Lower lobe of right lung (tissue), 2 donors: Measurements from ENCODE around the gene CACNA1F. TPM values are rescaled to one million over a fixed set of nuclear protein-coding genes. Genes with fewer than 3 reads are reported as not detected.

ENCODE experiments used
- ATAC-seq, 2 donors: fragments of 200-7000 bp; cut with Tn5 transposase; one replicate each; pipeline ENCODE4 v1.9.1; 2020 to 2022; ENCODE audit warnings: mild to moderate bottlenecking in 2 of 2, moderate library complexity in 2 of 2
- DNase-seq: peaks from one replicate; pipeline ENCODE4 v3.0.0-alpha.2; 2020
- H3K27ac ChIP-seq: fragments of 200-600 bp; one replicate; pipeline ENCODE4 v1.8.0; 2022
- H3K27me3 ChIP-seq: fragments of 200-600 bp; one replicate; pipeline ENCODE4 v1.8.0; 2022; ENCODE audit warnings: low read depth
- H3K36me3 ChIP-seq: fragments of 200-600 bp; one replicate; pipeline ENCODE4 v1.8.0; 2022; ENCODE audit warnings: mild to moderate bottlenecking
- H3K4me1 ChIP-seq: fragments of 200-600 bp; one replicate; pipeline ENCODE4 v1.8.0; 2022
- H3K4me3 ChIP-seq: fragments of 200-600 bp; one replicate; pipeline ENCODE4 v1.8.0; 2022; ENCODE audit warnings: mild to moderate bottlenecking
- H3K9me3 ChIP-seq: fragments of 200-600 bp; one replicate; pipeline ENCODE4 v1.8.0; 2022
- CTCF ChIP-seq: fragments of 200-600 bp; IDR thresholded peaks from one replicate; pipeline ENCODE4 v1.8.0; 2022; ENCODE audit warnings: antibody characterized with exemption, mild to moderate bottlenecking
- intact Hi-C: fragments of 100-400 bp; cut with DNase I; formaldehyde crosslinking; loops from one replicate; pipeline ENCODE4 v1.11.0; 2022
- total RNA-seq: library from RNA; stranded (reverse); fragmentation: NEBNext Ultra II Directional; extraction: Animal tissue kit (Norgen Biotek cat#: 25700); gene quantifications from one replicate; pipeline ENCODE4 v1.2.1, GENCODE V29; 2021
- donor health status: DM: no; HTN: yes; CAD: no; lungs with severe emphysema.

The CACNA1F gene
- total RNA-seq, 1 donor from 2014 or later, result 1.4 TPM

GRCh38 chrX:49276207-49276606 lies 43.1 kb upstream of the CACNA1F start:
- DNase-seq (no peak), ATAC-seq (no peak)
- no peak for TF ChIP-seq CTCF
- Histone ChIP-seq H3K27me3 (no peaks in the 10 kb centered on the region), H3K27ac (no peak overlapping the region), H3K4me3 (no peak overlapping the region), H3K9me3 (no peaks in the 10 kb centered on the region), H3K4me1 (peaks cover 20% of the 10 kb centered on the region), H3K36me3 (no peaks in the 10 kb centered on the region)
- intact Hi-C loops, result no loop called here

- DNase-seq (no peak), ATAC-seq (no peak)
- Histone ChIP-seq H3K27me3 (no peaks in the 10 kb centered on the region), H3K27ac (no peak overlapping the region), H3K9me3 (no peaks in the 10 kb centered on the region), H3K4me3 (no peak overlapping the region), H3K36me3 (no peaks in the 10 kb centered on the region), H3K4me1 (peaks cover 29% of the 10 kb centered on the region)
- no peak for TF ChIP-seq CTCF
- intact Hi-C loops, result no loop called here
Observed at GRCh38 chrX:49273181-49273727, 40.1 kb upstream of the CACNA1F start.

- H3K4me1 ChIP-seq, result peaks cover 29% of the 10 kb centered on the region
- no peaks in the 10 kb centered on the region for H3K27me3 ChIP-seq
- DNase-seq, result no peak
- H3K27ac ChIP-seq, result no peak overlapping the region
- no peaks in the 10 kb centered on the region for H3K36me3 ChIP-seq
- TF ChIP-seq CTCF, result no peak
- H3K4me3 ChIP-seq, result no peak overlapping the region
- no peaks in the 10 kb centered on the region for H3K9me3 ChIP-seq
- intact Hi-C loops, result no loop called here
- ATAC-seq, result no peak
Observed at GRCh38 chrX:49272421-49272820, 39.3 kb upstream of the CACNA1F start.

- intact Hi-C loops, result no loop called here
- DNase-seq (no peak), ATAC-seq (no peak)
- H3K27ac ChIP-seq, result no peak overlapping the region
- H3K4me3 ChIP-seq, result no peak overlapping the region
- H3K36me3 ChIP-seq, result no peaks in the 10 kb centered on the region
- no peak for TF ChIP-seq CTCF
- H3K4me1 ChIP-seq, result peaks cover 29% of the 10 kb centered on the region
- H3K27me3 ChIP-seq, result no peaks in the 10 kb centered on the region
- H3K9me3 ChIP-seq, result no peaks in the 10 kb centered on the region
Observed at GRCh38 chrX:49271341-49271740, 38.2 kb upstream of the CACNA1F start.

GRCh38 chrX:49270249-49270921 lies 37.2 kb upstream of the CACNA1F start:
- H3K4me3 ChIP-seq, result peak overlapping the region; percentile 68
- no peak for TF ChIP-seq CTCF

More at GRCh38 chrX:49270249-49270921, 37.2 kb upstream of the CACNA1F start:
- Histone ChIP-seq H3K9me3 (no peaks in the 10 kb centered on the region), H3K4me1 (peaks cover 29% of the 10 kb centered on the region), H3K27ac (peak overlapping the region; percentile 93), H3K36me3 (no peaks in the 10 kb centered on the region), H3K27me3 (no peaks in the 10 kb centered on the region)
- intact Hi-C loops, result no loop called here
- DNase-seq (no peak), ATAC-seq (no peak)
